H4 (cell line): ENCODE data around the gene CNN3. TPM values are rescaled to one million over a fixed set of nuclear protein-coding genes. Genes with fewer than 3 reads are reported as not detected.

Experiments
- DNase-seq: peaks from one replicate; pipeline ENCODE4 v3.0.0-alpha.2; 2015; ENCODE audit warnings: low spot score
- total RNA-seq: library from RNA; depleted of rRNA; stranded (reverse); fragments of >200 nt; shearing (Covaris generic); gene quantifications from 2 replicates; pipeline ENCODE4 v1.2.3, GENCODE V29; 2014

The CNN3 gene
- total RNA-seq, 1 experiment from 2014 or later: 137 TPM

DNA sequence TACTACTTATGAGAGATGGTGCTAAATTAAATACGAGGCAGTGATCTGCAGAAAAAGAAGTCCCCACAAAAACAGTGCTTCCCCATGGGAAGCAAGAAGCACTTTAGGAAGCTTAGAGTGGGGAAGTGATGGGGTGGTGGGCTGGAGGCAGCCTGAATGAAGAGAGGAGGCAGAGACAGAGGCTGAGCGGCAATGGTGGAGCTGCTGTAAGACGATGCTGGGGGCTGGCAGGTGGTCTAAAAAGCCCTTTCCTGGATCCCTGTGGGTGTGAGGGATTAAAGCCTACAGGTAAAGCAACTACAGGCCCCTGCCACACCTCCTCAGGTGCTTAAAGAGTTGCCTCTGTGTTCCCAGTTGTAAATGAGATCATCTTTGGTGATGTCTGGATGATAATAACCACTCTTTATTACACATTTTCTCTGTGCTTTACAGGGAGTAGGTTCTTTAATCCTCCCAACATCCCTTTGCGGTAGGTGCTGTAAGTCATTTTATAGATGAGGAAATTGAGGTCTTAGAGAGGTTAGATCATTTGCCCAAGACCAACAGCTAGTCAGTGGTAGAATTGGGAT lies 39.2 kb downstream of the CNN3 start:
- no peak for DNase-seq

DNA sequence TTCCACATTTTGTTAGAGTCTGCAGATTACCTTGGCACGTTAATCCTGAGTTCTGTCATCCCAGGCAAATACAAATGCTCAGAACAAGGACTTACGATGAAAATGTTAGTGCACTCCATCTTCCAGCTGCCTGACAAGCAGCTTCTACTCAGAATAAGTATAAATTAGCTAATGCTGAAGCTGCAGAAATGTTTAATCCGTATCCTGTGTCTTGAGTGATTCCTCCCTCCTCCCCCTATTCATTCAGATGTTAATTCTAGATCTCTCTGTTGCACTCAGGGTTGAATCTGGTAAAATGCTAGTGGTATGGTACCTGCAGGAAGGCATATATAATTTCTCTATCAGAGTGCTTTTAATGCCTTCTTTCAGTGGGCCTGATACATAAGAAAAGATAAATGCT lies 39.8 kb downstream of the CNN3 start:
- DNase-seq: no peak

DNA sequence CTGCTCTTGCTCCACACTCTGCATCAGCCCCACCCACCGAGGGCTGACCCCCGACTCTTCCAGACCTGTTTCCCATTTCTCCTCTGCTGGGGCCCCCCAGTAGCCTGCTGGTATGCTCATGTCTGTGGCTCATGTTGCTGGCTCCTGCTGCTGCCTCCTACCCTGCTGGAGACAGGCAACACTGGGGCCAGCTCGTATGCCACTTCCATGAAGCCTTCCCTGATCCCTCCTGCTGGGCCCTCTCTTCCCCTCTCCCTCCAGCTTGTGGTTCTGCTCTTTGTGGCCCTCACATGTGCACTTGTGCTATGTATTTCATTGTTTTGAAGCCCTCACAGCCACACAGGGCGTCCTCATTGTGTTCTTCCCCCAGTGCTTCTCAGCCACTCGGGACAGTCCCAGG lies 40.5 kb downstream of the CNN3 start:
- no peak for DNase-seq

GRCh38 chr1:94884507-94884906 lies 42.4 kb downstream of the CNN3 start:
- DNase-seq: no peak

DNA sequence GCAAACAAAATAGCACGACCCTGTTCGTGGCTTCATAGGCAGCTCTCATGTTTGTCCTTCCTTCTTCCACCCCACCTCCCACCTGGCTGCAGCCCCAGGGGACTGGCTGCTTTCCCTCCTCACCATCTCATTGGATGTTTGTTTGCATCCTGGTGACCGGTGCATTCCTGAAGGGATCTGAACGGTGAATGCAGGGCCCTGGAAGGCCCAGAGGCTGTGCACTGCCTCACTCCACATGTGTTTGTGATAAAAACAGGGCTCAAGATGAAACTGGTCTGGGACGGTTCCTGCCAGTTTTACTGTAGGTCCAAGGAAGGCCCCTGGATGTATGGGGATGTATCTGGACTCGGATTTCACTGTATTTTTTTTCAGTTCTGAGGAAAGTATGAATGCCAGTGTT lies 42.8 kb downstream of the CNN3 start:
- DNase-seq: peak; percentile 61

DNA sequence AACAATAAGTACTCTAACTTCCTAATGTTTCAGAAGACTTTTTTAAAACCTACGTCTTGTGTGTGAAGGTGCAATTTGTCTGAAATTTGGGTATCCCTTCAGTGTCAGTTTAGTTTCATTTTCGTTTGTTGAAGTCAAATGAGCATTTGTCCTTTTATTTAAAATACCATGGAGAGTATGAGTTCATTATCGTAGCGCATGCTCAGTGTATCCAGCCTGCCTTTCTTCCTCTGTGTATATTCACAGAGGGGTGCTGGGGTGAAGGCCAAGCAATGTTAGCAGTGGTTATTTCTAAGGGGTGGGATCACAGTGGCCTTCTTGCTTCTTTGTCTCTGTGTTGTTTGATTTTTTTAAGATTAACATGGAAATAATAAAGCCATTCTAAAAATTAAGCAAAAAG lies 43.2 kb downstream of the CNN3 start:
- DNase-seq: peak; percentile 46

DNA sequence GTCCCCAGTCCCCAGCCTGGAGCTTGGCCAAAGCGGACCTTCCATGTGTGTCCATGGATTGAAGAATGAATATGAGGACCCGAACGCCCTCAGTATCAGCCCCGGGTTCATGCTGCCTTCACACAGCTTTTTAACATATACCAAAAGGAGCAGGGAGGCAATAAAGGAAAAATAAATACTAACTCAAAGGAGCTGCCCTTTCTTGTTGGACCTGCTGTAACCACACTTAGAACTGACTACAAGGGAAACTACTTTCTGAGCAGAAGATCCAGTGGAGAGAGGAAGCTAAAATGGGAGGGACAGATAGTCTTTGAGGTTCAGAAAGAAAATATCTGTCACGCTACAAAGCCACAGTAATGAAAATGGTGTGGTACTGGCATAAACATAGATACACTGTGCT lies 48.6 kb downstream of the CNN3 start:
- DNase-seq: no peak

DNA sequence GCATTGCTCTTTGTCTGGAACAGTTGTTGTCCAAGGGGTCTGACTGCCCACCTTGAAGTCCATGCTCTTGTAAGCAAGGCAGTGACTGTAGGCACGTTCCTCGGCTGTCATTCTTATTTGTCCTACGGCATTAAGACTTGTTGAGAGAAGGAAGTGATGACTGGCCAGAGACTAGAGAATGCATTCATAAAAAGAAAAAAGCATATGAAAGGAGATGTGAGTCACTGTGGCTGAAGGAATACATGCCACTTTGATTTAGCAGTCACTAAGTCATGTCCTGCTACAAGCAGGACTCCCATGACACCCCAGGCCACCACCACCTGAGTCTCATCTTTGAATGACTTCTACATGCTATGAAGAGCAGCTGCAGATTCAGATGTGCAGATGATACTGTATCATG lies 50.5 kb downstream of the CNN3 start:
- no peak for DNase-seq

DNA sequence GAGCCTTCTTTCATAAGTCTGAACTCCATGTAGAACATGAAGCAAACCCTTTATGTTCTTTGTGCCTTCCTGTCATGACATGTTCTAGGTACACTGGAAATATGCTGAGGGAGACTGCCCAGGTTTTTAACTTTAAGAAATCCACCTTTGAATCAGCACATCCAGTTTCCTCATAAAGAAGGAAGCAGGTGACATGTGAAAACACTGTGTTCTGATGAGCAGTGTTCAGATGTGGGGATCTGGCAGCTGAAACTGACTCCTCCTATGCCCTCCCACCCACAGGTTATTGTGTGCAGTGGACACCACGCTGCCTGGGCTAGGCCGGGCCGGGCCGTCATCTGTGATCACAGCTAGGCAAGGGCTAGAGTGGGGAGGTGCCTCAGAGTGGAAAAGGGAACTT lies 51.1 kb downstream of the CNN3 start:
- DNase-seq: no peak

DNA sequence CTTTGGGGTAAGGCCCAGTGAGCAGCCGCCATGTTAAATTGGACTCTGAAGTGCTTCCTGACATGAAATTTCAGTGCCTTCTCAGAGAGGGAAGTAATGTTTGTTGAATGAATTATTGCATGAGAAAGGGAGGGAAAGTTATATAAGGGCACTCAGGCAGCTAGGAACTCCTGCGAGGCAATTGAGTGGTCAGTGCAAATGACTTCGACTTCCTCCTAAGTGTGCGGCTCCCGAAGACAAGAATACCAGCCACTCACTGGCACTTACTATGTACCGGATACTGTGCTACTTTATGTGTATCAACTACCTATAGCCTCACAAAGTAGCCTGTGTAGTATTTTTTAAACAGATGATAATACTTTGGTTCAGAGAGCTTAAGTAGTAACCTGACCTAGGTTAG lies 52.5 kb downstream of the CNN3 start:
- no peak for DNase-seq

GRCh38 chr1:94873520-94874351 lies 53.2 kb downstream of the CNN3 start:
- no peak for DNase-seq

GRCh38 chr1:94872771-94873495 lies 54.0 kb downstream of the CNN3 start:
- DNase-seq: no peak

GRCh38 chr1:94871031-94871430 lies 55.9 kb downstream of the CNN3 start:
- no peak for DNase-seq

- peak; percentile 55 for DNase-seq
These were observed 60.6 kb downstream of the CNN3 start for GRCh38 chr1:94866164-94866807.

- peak; percentile 59 for DNase-seq
These were observed 61.5 kb downstream of the CNN3 start for GRCh38 chr1:94865360-94865759.

- peak; percentile 49 for DNase-seq
These were observed 62.1 kb downstream of the CNN3 start for GRCh38 chr1:94864821-94865220.

- DNase-seq: peak; percentile 78
These were observed 63.0 kb downstream of the CNN3 start for GRCh38 chr1:94863919-94864318.

- DNase-seq: peak; percentile 44
These were observed 63.5 kb downstream of the CNN3 start for GRCh38 chr1:94863297-94863911.

DNA sequence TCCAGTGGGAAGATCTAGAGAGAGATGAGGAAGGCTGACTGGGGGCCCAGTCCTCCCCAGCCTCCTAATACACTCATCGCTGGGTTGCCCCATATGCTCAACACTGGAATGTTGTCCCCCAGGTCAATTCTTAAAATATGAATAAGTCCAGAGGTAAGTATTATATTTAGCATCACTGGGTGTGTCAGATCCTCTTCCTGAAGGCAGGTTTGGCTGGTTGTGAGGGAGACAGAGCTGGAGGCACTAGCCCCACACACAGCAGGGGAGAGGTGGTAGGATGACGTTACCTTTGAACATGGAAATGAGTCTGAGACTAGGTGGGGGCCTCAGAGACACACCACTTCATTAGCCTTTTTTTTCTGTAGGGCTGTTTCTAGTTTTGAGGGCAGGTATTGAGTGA lies 64.2 kb downstream of the CNN3 start:
- DNase-seq: no peak

DNA sequence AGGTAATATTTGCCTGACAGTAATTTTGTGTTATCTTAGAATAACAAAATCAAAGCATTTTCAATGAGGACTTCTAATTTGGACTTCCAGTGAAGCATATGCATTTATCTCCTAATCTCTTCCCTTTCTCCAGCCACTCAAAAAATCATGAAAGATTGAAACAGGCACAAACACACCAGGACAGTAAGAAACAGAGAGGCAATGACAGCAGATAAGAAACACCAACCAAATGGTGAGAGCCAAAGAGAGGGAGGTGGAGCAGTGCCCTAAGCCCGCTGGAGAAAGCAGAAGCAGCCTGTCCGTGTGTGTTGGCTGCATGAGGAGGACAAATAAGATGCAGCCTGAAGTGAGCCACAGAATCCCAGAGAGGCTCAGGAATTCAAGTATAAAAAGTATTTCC lies 67.7 kb downstream of the CNN3 start:
- no peak for DNase-seq

DNA sequence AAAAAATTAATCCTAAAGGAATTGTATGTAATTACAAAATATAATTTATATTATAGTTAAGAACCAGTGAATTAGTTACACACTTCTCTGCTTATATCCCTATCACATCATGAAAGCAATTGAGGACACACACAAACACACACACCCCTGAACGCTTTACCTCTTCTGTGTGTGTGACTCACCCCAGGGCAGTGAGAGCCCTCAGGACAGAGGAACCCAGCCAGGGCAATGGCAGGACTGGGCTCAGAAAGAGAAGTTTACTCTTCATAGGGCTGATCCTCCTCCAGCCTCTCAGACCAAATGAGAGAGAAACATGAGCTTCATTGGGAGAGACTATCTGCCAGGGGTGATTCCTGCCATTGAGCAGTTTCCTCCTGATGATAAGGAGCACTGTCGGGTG lies 68.6 kb downstream of the CNN3 start:
- peak; percentile 12 for DNase-seq

DNA sequence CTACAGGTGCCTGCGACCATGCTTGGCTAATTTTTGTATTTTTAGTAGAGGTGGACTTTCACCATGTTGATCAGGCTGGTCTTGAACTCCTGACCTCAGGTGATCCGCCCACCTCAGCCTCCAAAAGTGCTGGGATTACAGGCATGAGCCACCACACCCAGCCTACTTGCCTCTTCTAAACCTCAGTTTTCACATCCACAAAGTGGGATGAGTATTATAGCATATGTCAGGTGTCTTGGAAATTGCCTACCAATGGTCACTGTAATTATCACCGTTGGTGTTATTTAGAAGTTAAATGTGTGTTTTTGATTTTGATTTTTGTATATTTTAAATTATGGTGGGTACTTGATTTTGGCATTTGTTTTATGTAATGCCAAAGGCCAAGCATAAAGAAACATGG lies 70.0 kb downstream of the CNN3 start:
- no peak for DNase-seq
